Left forelimb (tissue), 1 donor: ENCODE measurements around the gene MAT2B.

ENCODE experiments used
- DNase-seq: peaks from one replicate; pipeline ENCODE4 v3.0.0-alpha.2; 2018; ENCODE audit warnings: low spot score

Gene MAT2B

DNA sequence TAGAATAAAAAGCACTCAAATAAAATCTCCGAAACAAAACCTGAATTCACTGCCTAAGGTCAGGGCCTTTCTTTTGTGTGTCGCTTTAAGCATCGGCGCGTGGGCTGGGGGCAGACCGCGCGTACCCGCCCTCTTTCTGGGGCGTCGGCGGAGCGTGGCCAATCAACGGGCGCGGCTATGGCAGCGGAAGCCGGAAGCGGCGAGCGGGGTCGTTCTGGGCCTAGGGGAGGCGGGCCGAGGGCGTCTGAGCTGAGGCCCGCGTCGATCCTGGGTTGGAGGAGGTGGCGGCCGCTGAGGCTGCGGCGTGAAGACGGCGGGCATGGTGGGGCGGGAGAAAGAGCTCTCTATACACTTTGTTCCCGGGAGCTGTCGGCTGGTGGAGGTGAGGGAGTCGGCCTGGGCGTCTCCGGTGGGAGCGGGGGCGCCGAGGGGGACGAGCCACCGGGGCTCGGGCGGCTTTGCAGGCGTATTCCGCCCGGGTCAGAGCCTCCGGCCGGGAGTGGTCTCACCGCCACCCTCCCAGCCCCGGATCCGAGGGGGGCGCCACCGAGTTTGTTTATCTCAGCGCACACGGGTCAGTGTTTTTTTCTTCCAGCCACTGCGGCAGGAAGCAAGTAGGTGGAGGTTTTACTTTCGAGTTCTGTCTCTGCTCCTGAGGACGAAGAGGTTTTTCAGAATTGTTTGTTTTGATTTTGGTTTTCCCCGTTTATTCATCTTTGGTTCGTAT, at the start of gene MAT2B:
Gene MAT2B (plus strand): TSS at position 252 of the 727 bp plus-strand sequence. CDS start 68 bp downstream, at position 320.
- DNase-seq = peak; percentile 98

DNA sequence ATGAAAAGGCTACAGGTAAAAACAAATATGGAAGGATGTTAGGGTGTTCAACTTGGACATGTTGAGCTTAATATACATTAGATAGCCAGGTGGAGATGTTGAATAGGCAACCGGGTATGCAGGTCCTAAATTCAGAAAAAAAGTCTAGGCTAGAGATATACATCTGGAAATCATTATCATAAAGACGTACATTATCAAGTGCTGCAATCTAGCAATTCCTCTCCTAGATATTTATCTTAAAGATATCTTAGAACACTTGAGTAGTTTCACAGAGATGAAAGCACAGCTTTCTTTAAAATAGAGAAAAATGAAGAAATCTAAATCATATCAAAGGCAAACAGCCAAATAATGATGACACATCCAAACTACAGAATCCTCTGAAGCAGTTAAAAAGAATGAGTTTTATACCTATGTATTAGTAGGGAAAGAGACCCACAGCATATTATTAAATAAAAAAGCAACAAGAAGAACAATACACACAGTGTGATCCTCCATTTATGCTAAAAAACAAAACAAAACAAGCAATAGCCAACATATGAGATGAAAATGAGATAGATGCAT, 49.3 kb upstream of the MAT2B start:
- DNase-seq = no peak

DNA sequence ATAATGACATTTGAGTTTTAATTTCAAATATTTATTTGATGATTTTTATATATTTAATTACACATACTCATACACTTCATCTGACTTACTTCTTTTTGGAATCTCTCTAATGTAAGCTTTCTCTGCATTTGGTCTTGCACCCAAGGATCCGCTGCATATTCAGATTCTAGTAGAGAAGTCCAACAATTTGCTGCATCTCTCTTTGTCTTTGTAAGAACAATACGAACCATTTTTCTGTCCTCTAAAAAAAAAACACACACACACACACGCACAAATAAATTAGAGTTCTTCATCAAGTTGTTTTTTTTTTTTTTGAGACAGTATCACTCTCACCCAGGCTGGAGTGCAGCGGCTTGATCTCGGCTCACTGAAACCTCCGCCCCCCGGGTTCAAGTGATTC, 48.6 kb upstream of the MAT2B start:
- DNase-seq = no peak

DNA sequence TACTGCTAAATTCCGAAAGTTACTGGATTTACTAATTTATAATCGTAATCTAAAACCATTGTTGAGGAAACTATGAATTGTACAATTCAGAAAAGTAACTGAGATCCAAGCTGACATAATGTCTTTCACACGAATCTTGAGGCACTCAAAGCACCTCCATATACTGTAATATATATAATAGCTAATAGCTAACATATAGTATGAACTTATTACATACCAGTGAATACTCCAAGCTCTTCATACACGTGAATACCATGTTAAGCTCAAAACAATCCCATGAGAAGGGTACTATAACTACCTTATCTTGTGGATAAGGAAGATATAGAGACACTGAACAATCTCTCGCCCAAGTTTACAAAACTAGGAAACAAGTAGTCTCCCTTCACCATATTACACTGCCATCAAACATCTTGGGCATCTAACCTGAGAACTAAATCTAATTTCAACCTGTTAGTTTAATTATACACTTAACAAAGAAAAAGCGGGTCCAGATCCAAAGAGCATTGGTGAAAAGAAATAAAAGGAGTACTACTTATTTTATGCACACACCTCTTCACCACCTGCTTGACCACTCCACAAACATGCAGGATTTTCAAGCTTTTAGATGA, 46.5 kb upstream of the MAT2B start:
- no peak for DNase-seq

DNA sequence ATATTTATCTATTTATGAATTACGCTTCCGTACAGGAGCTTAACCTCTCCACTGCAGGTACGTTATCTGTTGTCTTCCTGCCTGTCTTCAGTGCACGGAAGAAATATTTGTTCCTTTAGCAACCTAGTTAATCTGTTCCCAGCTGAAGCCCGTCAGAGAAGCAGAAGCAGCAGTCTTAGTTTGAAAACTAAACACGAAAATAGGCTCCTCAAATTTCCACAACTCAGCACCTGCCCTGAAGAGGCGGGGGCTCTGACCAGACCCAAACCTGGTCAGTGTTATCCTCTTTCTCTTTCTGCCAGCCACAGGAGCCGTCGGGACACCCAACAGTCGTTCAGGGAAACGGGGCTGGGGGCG, 46.0 kb upstream of the MAT2B start:
- DNase-seq = no peak

DNA sequence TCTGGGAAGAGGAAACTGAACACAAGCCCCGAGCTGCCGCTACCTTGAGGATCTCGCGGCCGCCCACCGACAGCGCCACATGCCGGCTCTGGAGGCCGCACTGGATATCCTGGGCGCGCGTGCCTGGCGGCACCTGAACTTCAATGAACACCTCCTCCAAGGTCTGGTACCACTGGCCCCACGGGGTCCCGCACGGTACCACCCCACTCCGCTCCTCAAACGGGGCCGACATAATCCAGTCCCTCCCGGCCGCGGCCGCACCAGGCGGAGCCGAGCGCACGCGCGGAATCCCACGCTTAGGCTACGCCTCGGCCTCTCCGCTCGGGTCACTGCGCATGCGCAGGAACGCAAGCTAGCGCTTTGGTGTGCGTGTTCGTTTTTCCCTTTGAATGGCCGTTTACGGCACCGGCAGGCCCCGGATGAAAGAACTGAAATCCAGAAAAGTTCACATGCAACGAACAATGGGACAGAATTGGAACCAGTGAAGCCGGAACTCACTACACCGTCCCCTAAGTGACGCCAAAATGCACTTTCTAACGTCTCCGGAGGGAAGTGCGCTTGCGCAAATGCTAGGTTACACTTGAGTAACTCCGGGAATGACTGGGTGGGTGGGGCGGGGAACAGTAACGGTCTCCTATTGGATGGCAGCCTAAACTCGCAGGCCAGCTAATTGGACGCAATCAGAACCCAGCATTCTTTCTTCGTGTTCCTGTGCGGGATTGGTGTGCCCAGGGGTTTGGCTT, 45.4 kb upstream of the MAT2B start, which contains the start of gene NUDCD2:
Gene NUDCD2 (minus strand): TSS at position 284 of the 743 bp plus-strand sequence. CDS start 52 bp downstream, at position 232.
- peak; percentile 97 for DNase-seq

DNA sequence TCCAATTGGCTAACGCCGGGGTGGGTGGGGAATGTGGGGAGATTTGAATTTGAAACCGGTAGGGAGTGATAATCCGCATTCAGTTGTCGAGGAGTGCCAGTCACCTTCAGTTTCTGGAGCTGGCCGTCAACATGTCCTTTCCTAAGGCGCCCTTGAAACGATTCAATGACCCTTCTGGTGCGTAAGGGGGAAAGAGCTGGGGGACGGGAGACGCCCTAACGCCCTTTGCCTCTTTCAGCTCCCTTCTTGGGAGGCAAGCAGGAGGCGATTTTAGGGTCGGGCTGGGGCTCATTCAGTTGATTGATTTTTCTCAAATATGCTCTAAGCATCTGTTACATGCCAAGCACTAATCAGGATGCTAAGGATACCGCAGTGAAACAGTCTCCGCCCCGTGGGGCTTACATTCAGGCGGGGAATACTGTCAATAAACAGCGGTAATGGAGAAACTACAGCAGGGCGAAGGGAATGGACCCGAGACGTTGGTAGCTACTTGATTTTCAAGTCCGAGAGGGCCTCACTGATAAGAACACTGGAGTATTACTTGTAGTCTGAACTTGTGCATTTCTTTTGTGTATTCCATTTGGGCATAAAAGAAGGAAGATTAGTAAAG, 44.8 kb upstream of the MAT2B start, which contains the start of gene HMMR:
Gene HMMR (plus strand): TSS at position 71 of the 610 bp plus-strand sequence. CDS start 61 bp downstream, at position 132.
- DNase-seq = no peak

DNA sequence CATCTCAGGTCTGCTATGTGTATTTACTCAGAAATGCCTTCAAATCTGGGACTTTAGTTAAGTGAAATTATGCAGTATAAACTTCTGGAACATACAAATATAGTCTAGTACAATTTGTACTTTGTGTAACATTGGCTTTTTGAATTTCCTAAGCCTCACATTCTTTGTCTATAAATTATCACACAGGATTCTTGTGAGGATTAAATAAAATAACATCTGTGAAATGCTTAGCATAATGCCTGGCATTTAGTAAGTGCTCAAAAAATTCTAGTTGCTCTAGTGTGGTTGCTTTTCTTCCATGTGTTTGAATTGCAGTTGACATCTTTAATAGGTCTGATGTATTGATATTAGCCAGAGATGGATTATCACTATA, 42.4 kb upstream of the MAT2B start:
- DNase-seq = no peak

DNA sequence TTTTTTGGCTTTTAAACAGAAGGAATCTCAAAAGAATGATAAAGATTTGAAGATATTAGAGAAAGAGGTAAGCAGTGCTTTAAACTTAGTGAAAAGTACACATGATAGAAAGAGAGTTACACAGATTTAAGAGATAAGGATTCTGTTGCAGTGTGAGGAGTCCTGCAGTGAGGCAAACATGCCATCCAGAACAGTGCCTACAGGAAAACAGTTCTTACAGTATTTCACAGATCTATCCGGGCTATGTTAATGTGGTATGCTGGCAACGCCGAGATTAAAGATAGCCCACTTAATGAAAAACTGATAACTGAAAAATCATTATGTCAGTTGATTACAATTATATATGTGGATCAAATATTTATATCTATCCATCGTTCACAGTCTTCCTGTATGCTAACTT, 37.7 kb upstream of the MAT2B start:
- DNase-seq = no peak

DNA sequence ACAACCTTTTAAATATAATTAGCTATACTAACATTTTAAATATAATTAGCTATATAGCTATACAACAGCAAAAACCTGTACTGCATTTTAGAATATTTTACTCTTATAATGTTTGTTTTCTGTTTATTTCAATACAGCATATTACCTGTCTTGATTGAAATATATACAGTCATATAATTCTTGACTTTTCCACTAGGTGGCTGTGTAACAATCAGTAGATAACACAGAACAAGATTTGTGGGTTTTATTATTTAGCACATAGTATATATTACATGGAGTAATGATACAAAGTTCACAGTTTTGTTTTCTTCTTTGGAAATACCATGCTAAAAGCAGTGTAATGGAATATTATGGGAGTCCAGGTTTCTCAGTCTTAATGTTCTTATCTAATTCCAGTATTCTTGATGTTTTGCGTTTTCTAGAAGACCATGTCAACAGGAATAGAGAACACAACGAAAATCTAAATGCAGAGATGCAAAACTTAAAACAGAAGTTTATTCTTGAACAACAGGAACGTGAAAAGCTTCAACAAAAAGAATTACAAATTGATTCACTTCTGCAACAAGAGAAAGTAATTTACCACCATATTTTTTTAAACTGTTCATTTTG, 31.7 kb upstream of the MAT2B start:
- no peak for DNase-seq

DNA sequence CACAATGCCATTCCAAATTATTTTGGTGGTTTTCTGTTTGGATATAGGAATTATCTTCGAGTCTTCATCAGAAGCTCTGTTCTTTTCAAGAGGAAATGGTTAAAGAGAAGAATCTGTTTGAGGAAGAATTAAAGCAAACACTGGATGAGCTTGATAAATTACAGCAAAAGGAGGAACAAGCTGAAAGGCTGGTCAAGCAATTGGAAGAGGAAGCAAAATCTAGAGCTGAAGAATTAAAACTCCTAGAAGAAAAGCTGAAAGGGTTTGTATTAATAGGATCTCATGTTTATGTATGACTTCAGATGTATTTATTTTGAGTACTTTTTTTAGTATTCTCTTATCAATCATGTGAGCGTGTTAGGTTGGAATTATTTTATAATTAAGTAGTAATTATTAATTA, 30.0 kb upstream of the MAT2B start:
- DNase-seq = no peak

DNA sequence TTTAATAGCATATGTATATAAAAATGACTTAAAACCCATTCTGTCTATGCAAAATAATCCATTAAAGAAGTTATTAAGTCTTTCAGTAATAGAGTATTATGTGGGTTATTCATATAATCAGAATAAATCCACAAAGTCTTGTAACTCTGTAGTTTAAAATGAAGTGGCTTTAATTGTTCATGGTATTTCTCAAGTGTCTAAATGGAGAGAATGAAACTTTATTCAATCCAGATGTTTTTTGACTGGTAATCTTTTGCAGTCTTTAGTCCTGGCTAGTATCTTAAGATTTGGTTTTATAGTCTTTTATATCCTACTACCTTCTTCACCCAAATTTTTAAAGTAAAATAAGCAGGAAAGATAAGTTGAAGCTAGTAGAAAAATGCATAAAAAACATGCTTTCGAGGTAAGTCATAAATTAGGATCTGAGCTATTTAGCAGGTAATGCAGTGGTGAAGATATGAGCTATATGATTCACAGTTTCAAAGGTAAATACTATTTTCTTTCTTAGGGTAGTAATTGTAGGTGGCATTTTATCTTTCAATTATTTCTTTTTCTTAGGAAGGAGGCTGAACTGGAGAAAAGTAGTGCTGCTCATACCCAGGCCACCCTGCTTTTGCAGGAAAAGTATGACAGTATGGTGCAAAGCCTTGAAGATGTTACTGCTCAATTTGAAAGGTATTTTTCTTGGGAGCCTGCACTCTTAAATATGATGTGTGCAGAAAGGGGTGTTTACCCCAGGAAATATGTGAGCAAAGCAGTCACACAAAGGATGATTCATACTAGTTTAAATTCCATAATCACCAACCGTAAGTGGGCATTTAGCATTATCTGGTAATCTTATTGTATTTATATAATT, 27.1 kb upstream of the MAT2B start:
- no peak for DNase-seq

DNA sequence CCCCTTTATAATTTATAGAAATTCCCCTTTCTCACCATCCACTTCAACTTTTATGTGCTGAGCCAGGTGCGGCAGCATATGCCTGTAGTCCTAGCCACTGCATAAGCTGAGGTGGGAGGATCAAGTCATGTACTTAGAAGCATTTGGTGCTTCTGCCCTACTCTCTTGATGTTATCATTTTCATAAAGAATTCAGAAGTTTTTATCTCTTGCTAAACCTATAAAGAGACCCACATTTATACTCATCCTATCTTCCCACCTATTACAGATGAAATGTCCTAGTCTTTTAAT, 26.5 kb upstream of the MAT2B start:
- DNase-seq = no peak

DNA sequence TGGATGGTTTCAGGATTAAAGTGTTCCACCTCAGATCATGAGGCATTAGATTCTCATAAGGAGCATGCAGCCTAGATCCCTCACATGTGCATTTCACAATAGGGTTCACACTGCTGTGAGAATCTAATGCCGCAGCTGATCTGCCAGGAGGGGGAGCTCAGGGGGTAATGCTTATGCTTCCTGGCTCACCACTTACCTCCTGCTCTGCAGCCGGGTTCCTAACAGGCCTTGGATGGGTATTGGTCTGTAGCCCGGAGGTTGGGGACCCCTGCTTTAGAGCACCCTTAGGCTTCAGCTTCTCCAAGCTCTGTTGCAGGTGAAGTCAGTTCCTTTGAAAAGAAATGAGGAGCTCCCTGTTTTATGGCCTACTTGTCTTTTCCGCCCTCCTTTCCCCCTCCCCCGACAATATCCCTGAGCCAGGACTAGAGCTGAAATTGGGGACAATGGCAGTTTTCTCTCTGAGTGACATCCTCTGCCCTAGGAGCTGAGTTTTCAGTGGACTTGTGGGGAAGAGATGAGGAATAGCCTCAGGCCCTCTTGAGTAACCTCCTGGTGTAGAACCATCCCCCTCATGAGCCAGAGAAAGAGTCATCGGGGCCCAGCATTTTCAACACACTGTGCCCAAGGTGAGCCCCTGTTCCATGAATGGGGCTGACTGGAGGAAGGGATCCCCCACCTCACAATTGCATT, 16.2 kb upstream of the MAT2B start:
- no peak for DNase-seq

DNA sequence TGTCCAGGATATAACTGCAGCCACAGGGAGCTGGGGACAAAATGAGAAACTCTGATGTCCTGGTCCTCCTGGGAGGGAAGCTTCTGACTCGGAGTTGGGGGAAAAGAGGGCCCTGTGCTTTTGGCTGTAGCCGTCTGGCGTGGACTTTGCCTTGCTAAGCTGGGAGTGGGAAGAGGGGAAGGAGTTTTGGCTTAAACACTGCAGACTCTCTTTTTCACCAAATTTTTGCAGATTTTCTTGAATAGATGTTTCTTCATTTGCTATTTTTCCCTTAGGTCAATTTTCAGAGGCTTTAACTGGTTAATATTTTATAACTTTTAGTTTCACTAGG, 15.7 kb upstream of the MAT2B start:
- no peak for DNase-seq

DNA sequence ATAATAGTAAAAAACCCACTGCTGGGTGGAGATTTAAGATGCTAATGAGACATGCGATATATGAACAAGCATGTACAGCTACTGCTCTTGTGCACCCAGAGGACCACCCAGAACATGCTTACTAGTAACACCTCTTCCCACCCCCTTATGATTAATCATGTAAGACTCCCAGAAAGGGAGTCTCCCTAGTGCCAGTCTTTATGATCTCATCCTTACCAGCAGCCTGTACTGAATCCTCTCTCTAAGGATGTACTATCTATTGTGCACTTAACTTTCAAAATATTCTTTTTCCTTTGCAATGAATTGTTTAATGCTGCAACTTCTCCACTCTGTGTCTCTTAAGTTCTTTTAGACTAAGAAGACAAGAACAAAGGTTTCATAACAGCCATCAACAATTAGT, 9.1 kb upstream of the MAT2B start:
- no peak for DNase-seq

DNA sequence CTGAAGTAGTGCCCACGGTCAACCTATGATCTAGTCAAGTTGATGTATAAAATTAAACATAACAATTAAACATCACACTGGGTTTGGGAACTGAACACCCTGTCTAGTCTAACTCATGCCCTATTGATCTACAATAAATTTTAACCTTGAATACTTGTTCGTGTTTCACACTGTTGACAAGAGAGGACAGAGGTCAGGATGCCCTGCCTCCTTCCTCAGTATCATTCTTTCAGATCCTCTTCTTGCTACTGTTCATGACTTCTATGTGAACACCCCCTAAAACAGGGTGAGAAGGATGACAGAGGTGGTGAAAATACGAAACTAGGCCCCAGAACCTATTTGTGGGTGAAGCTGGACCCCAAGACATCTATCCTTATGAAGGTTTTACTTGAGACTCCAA, 8.1 kb upstream of the MAT2B start:
- DNase-seq = no peak

DNA sequence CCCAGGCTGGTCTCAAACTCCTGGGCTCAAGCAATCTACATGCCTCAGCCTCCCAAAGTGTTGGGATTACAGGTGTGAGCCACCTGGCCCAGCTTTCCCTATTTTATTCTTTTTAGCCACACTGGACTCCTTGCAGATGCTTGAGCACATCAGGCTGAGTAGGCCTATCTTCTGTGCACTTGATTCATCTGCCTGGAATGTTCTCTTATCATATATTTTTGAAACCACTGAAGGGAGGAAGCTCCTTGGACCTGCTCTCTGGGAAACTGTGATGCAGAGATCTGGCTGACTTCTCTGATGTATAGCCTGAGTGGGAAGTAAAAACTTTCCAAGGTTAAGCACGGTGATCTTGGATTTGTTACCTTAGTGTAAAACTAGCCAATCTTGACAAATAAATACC, 6.5 kb upstream of the MAT2B start:
- DNase-seq = no peak

DNA sequence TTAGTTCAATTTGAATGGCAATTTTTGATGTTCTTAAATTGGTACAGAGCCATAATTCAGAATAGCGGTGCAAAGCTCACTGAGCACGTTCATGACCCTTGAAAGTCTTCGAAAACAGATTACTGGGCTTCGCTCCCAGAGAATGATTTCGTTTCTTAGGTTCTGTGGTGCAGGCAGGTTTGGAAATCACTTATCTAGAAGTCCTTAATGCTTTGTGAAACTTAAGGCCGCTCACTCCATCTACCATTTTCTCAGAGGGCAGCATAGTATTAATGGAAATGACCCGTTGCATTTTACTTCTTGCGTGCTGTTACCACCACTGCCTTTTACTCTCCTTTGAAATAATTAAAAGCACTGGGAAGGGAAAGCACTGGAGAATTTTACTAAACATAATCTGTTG, 2.9 kb upstream of the MAT2B start:
- DNase-seq = no peak
